Omental fat pad (tissue), 4 donors: ENCODE data around the gene CSF1. TPM values are rescaled to one million over a fixed set of nuclear protein-coding genes. Genes with fewer than 3 reads are reported as not detected.

ENCODE experiments used
- ATAC-seq: fragments of 150-250 bp; one replicate; pipeline ENCODE4 v1.9.1; 2016; ENCODE audit warnings: mild to moderate bottlenecking, moderate library complexity; ENCODE audit not compliant: low FRiP score
- DNase-seq: peaks from one replicate; pipeline ENCODE4 v3.0.0-alpha.2; 2019; ENCODE audit warnings: low spot score
- CTCF ChIP-seq, 3 donors: fragments of 450-650 bp; IDR thresholded peaks; one replicate each; pipeline ENCODE4 v1.5.1; 2016 to 2017; ENCODE audit warnings: antibody characterized with exemption in 3 of 3, mild to moderate bottlenecking in 3 of 3, moderate library complexity in 2 of 3
- total RNA-seq, 4 donors: library from RNA; depleted of rRNA; stranded (reverse); fragments of >200 nt; gene quantifications; one replicate each; pipeline ENCODE4 v1.1.0, GENCODE V29; 2016

CSF1 gene
- total RNA-seq, 4 donors from 2014 or later: 103 to 158 (median 118) TPM

- DNase-seq (no peak), ATAC-seq (no peak)
- TF ChIP-seq CTCF (IDR thresholded peaks at IDR 0.05): no peak
Observed at GRCh38 chr1:109922326-109922725, 11.7 kb downstream of the CSF1 start.

GRCh38 chr1:109923131-109923945 is 12.7 kb downstream of the CSF1 start:
- DNase-seq (no peak), ATAC-seq (no peak)
- TF ChIP-seq CTCF (IDR thresholded peaks at IDR 0.05): no peak

- DNase-seq (no peak), ATAC-seq (no peak)
- TF ChIP-seq CTCF (IDR thresholded peaks at IDR 0.05): no peak
Observed at GRCh38 chr1:109923946-109924275, 13.3 kb downstream of the CSF1 start.

GRCh38 chr1:109924316-109924715 is 13.7 kb downstream of the CSF1 start:
- ATAC-seq (no peak), DNase-seq (no peak)
- no peak for TF ChIP-seq CTCF (IDR thresholded peaks at IDR 0.05)

GRCh38 chr1:109925159-109925990 is 14.7 kb downstream of the CSF1 start:
- TF ChIP-seq CTCF (IDR thresholded peaks at IDR 0.05): no peak
- ATAC-seq (no peak), DNase-seq (no peak)

GRCh38 chr1:109926662-109927300 is 16.1 kb downstream of the CSF1 start:
- peak; percentile 24 for DNase-seq
- TF ChIP-seq CTCF (IDR thresholded peaks at IDR 0.05): no peak
- ATAC-seq: no peak
